ENCODE data around the gene ACSBG1.

The ACSBG1 gene

GRCh38 chr15:78260489-78260888 is 26.1 kb upstream of the ACSBG1 start:
- no peak overlapping the region for H4K8ac ChIP-seq (ENCODE audit: low read depth, low read length)
- no peak overlapping the region for H2BK12ac ChIP-seq (ENCODE audit: low read length)
- peaks cover 0 to 4% of the 10 kb centered on the region in 2 donors for H3K4me1 ChIP-seq (ENCODE audit: control insufficient read depth in 2 of 2, insufficient read depth in 1 of 2, low read depth in 1 of 2, low read length in 2 of 2)
- H2BK15ac ChIP-seq (ENCODE audit: low read length): no peak overlapping the region
- H3K9ac ChIP-seq (ENCODE audit: low read depth, low read length, poor library complexity): no peak overlapping the region
- H3K18ac ChIP-seq (ENCODE audit: low read length): no peak overlapping the region
- H3K27me3 ChIP-seq (ENCODE audit: control insufficient read depth in 3 of 3, insufficient read depth in 3 of 3, low read depth in 1 of 3, low read length in 3 of 3): peaks cover 0 to 7% (median 7%) of the 10 kb centered on the region in 3 experiments
- no peak for DNase-seq (ENCODE audit: low spot score)
- H3K36me3 ChIP-seq (replicated peaks in 1 of 2; ENCODE audit: control insufficient read depth in 2 of 2, insufficient read depth in 2 of 2, low read length in 2 of 2): no peaks in the 10 kb centered on the region
- WGBS, 2 donors (ENCODE audit: extremely low coverage in 2 of 2, insufficient read length in 2 of 2, insufficient replicate concordance in 1 of 2): no CpG with 5 or more reads among the region's 2 CpGs
- no peak overlapping the region for H3K4me3 ChIP-seq (ENCODE audit: low read length in 2 of 2)
- H3K23ac ChIP-seq (ENCODE audit: low read depth, low read length, poor library complexity): no peak overlapping the region
- H3K27ac ChIP-seq (replicated peaks; ENCODE audit: low read length): no peak overlapping the region
- H2BK5ac ChIP-seq (ENCODE audit: low read length): no peak overlapping the region
- H2AFZ ChIP-seq (ENCODE audit: low read length): peak overlapping the region; percentile 88
- H2BK120ac ChIP-seq (ENCODE audit: low read depth, low read length): no peak overlapping the region
- no peaks in the 10 kb centered on the region for H3K79me1 ChIP-seq (ENCODE audit: low read depth, low read length)
- H4K91ac ChIP-seq (ENCODE audit: low read depth, low read length, poor library complexity): no peak overlapping the region
- no peak overlapping the region for H3K4ac ChIP-seq (ENCODE audit: low read length)
- no peak overlapping the region for H2AK5ac ChIP-seq (ENCODE audit: low read depth, low read length)
- H3K9me3 ChIP-seq (replicated peaks in 1 of 2; ENCODE audit: control insufficient read depth in 2 of 2, insufficient read depth in 1 of 2, low read depth in 1 of 2, low read length in 2 of 2): no peaks in the 10 kb centered on the region
- H3K14ac ChIP-seq (ENCODE audit: low read length): no peak overlapping the region
- no peak overlapping the region for H3K4me2 ChIP-seq (ENCODE audit: insufficient read depth, low read length, poor library complexity, severe bottlenecking)

- H2BK15ac ChIP-seq (ENCODE audit: low read length): no peak overlapping the region
- no peak for DNase-seq (ENCODE audit: low spot score)
Measured at GRCh38 chr15:78259232-78259631, 24.9 kb upstream of the ACSBG1 start.

DNA sequence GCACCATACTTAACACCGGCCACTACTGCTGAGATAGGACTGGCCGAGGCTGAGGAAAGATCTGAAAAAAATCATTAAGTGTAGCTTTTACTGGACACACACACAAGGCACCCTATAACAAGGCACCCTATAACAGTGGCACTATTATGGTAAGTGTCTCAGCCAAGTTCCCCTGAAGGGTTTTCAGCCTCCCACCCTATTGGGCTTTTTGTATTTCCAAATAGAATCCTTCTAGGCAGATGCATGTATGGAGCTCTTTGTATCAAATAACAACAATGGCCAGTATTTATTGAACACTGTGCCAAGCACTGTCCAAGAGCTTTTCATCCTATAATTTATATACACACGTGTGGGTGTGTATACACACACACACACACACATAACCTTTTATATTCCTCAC is 23.3 kb upstream of the ACSBG1 start:
- no peak overlapping the region for H2BK15ac ChIP-seq (ENCODE audit: low read length)
- no peak overlapping the region for H4K91ac ChIP-seq (ENCODE audit: low read depth, low read length, poor library complexity)
- no peaks in the 10 kb centered on the region for H3K27me3 ChIP-seq (ENCODE audit: control insufficient read depth in 3 of 3, insufficient read depth in 3 of 3, low read depth in 1 of 3, low read length in 3 of 3)
- H2AK5ac ChIP-seq (ENCODE audit: low read depth, low read length): no peak overlapping the region
- H3K27ac ChIP-seq (replicated peaks; ENCODE audit: low read length): no peak overlapping the region
- no CpG with 5 or more reads among the region's 3 CpGs for WGBS, 2 donors (ENCODE audit: extremely low coverage in 2 of 2, insufficient read length in 2 of 2, insufficient replicate concordance in 1 of 2)
- H3K4me2 ChIP-seq (ENCODE audit: insufficient read depth, low read length, poor library complexity, severe bottlenecking): no peak overlapping the region
- no peak overlapping the region for H2BK120ac ChIP-seq (ENCODE audit: low read depth, low read length)
- H2BK5ac ChIP-seq (ENCODE audit: low read length): no peak overlapping the region
- no peaks in the 10 kb centered on the region for H3K79me1 ChIP-seq (ENCODE audit: low read depth, low read length)
- no peak overlapping the region for H3K4me3 ChIP-seq (ENCODE audit: low read length in 2 of 2)
- H3K9ac ChIP-seq (ENCODE audit: low read depth, low read length, poor library complexity): no peak overlapping the region
- no peak overlapping the region for H3K18ac ChIP-seq (ENCODE audit: low read length)
- H3K9me3 ChIP-seq (replicated peaks in 1 of 2; ENCODE audit: control insufficient read depth in 2 of 2, insufficient read depth in 1 of 2, low read depth in 1 of 2, low read length in 2 of 2): no peaks in the 10 kb centered on the region
- peaks cover 0 to 4% of the 10 kb centered on the region in 2 donors for H3K4me1 ChIP-seq (ENCODE audit: control insufficient read depth in 2 of 2, insufficient read depth in 1 of 2, low read depth in 1 of 2, low read length in 2 of 2)
- H3K36me3 ChIP-seq (replicated peaks in 1 of 2; ENCODE audit: control insufficient read depth in 2 of 2, insufficient read depth in 2 of 2, low read length in 2 of 2): no peaks in the 10 kb centered on the region
- H2BK12ac ChIP-seq (ENCODE audit: low read length): no peak overlapping the region
- DNase-seq (ENCODE audit: low spot score): no peak
- no peak overlapping the region for H3K14ac ChIP-seq (ENCODE audit: low read length)
- H4K8ac ChIP-seq (ENCODE audit: low read depth, low read length): no peak overlapping the region
- no peak overlapping the region for H2AFZ ChIP-seq (ENCODE audit: low read length)
- H3K23ac ChIP-seq (ENCODE audit: low read depth, low read length, poor library complexity): no peak overlapping the region
- H3K4ac ChIP-seq (ENCODE audit: low read length): no peak overlapping the region

More at GRCh38 chr15:78259232-78259631, 24.9 kb upstream of the ACSBG1 start:
- Histone ChIP-seq H2BK120ac (ENCODE audit: low read depth, low read length) (no peak overlapping the region), H3K79me1 (ENCODE audit: low read depth, low read length) (no peaks in the 10 kb centered on the region), H3K4me1 (ENCODE audit: control insufficient read depth in 2 of 2, insufficient read depth in 1 of 2, low read depth in 1 of 2, low read length in 2 of 2) (peaks cover 0 to 4% of the 10 kb centered on the region in 2 donors), H3K4ac (ENCODE audit: low read length) (no peak overlapping the region), H4K91ac (ENCODE audit: low read depth, low read length, poor library complexity) (no peak overlapping the region), H3K18ac (ENCODE audit: low read length) (no peak overlapping the region), H4K8ac (ENCODE audit: low read depth, low read length) (no peak overlapping the region), H2BK5ac (ENCODE audit: low read length) (no peak overlapping the region), H3K27ac (replicated peaks; ENCODE audit: low read length) (no peak overlapping the region), H3K36me3 (replicated peaks in 1 of 2; ENCODE audit: control insufficient read depth in 2 of 2, insufficient read depth in 2 of 2, low read length in 2 of 2) (no peaks in the 10 kb centered on the region), H3K14ac (ENCODE audit: low read length) (no peak overlapping the region), H3K9me3 (replicated peaks in 1 of 2; ENCODE audit: control insufficient read depth in 2 of 2, insufficient read depth in 1 of 2, low read depth in 1 of 2, low read length in 2 of 2) (no peaks in the 10 kb centered on the region), H2BK12ac (ENCODE audit: low read length) (no peak overlapping the region), H3K9ac (ENCODE audit: low read depth, low read length, poor library complexity) (no peak overlapping the region), H3K4me3 (ENCODE audit: low read length in 2 of 2) (no peak overlapping the region), H2AK5ac (ENCODE audit: low read depth, low read length) (no peak overlapping the region), H2AFZ (ENCODE audit: low read length) (no peak overlapping the region), H3K23ac (ENCODE audit: low read depth, low read length, poor library complexity) (no peak overlapping the region), H3K4me2 (ENCODE audit: insufficient read depth, low read length, poor library complexity, severe bottlenecking) (no peak overlapping the region), H3K27me3 (ENCODE audit: control insufficient read depth in 3 of 3, insufficient read depth in 3 of 3, low read depth in 1 of 3, low read length in 3 of 3) (peaks cover 0 to 3% (median 0%) of the 10 kb centered on the region in 3 experiments)
- WGBS, 2 donors (ENCODE audit: extremely low coverage in 2 of 2, insufficient read length in 2 of 2, insufficient replicate concordance in 1 of 2): no CpG with 5 or more reads among the region's 3 CpGs

DNA sequence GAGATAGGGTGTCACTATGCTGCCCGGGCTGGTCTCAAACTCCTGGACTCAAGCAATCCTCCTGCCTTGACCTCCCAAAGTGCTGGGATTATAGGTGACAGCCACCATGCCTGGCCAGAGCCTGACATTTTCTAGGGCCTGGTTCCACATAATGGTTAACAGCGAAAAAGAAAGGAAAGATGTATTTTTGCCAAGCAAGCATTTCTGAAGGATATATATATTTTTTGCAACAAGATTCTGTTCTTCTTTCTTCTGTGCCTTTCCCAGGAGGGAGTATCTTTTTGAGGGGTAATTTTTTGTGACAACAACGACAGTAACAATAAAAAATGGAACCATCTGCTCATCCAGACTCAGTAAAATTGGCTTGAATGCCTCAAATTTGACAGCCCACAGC is 21.7 kb upstream of the ACSBG1 start:
- Histone ChIP-seq H3K79me1 (ENCODE audit: low read depth, low read length) (no peaks in the 10 kb centered on the region), H3K23ac (ENCODE audit: low read depth, low read length, poor library complexity) (no peak overlapping the region), H2BK15ac (ENCODE audit: low read length) (no peak overlapping the region), H2BK5ac (ENCODE audit: low read length) (no peak overlapping the region), H4K8ac (ENCODE audit: low read depth, low read length) (no peak overlapping the region), H3K4me1 (ENCODE audit: control insufficient read depth in 2 of 2, insufficient read depth in 1 of 2, low read depth in 1 of 2, low read length in 2 of 2) (peaks cover 0 to 4% of the 10 kb centered on the region in 2 donors), H2BK120ac (ENCODE audit: low read depth, low read length) (no peak overlapping the region), H2BK12ac (ENCODE audit: low read length) (no peak overlapping the region), H3K27me3 (ENCODE audit: control insufficient read depth in 3 of 3, insufficient read depth in 3 of 3, low read depth in 1 of 3, low read length in 3 of 3) (no peaks in the 10 kb centered on the region), H2AK5ac (ENCODE audit: low read depth, low read length) (no peak overlapping the region), H3K14ac (ENCODE audit: low read length) (no peak overlapping the region), H3K4me2 (ENCODE audit: insufficient read depth, low read length, poor library complexity, severe bottlenecking) (no peak overlapping the region), H3K9ac (ENCODE audit: low read depth, low read length, poor library complexity) (no peak overlapping the region), H4K91ac (ENCODE audit: low read depth, low read length, poor library complexity) (no peak overlapping the region), H3K27ac (replicated peaks; ENCODE audit: low read length) (no peak overlapping the region), H3K4ac (ENCODE audit: low read length) (no peak overlapping the region), H3K4me3 (ENCODE audit: low read length in 2 of 2) (no peak overlapping the region), H3K18ac (ENCODE audit: low read length) (no peak overlapping the region), H3K9me3 (replicated peaks in 1 of 2; ENCODE audit: control insufficient read depth in 2 of 2, insufficient read depth in 1 of 2, low read depth in 1 of 2, low read length in 2 of 2) (no peaks in the 10 kb centered on the region), H2AFZ (ENCODE audit: low read length) (no peak overlapping the region), H3K36me3 (replicated peaks in 1 of 2; ENCODE audit: control insufficient read depth in 2 of 2, insufficient read depth in 2 of 2, low read length in 2 of 2) (no peaks in the 10 kb centered on the region)
- no peak for DNase-seq (ENCODE audit: low spot score)
- no CpG with 5 or more reads among the region's 3 CpGs for WGBS, 2 donors (ENCODE audit: extremely low coverage in 2 of 2, insufficient read length in 2 of 2, insufficient replicate concordance in 1 of 2)

Measured in neuronal stem cell (in vitro differentiated cells).